ENCODE data around the gene IGF2BP2. TPM values are rescaled to one million over a fixed set of nuclear protein-coding genes. Genes with fewer than 3 reads are reported as not detected.
A peak's percentile ranks its signal among the peaks of the same experiment; 100 is the strongest.
"Not testable (repeated sequence)": the region's sequence is repeated elsewhere in the genome, so short reads cannot be mapped to it uniquely, and the experiment has no call there.

The IGF2BP2 gene
- total and polyA plus RNA-seq, 5 experiments from 2014 or later, result 0.49 TPM; not detected in 4

- Mint-ChIP-seq H3K27ac (no peak overlapping the region), H3K9me3 (no peaks in the 10 kb centered on the region), H3K4me3 (no peak overlapping the region), H3K27me3 (peaks cover 0 to 4% (median 0%) of the 10 kb centered on the region in 5 donors), H3K4me1 (no peaks in the 10 kb centered on the region), H3K36me3 (no peaks in the 10 kb centered on the region)
- no peak for ATAC-seq
- no peak for DNase-seq
- POLR2A ChIA-PET, result no interaction called here
Measured at GRCh38 chr3:185653949-185654757, 170.7 kb downstream of the IGF2BP2 start.

- Mint-ChIP-seq H3K27me3 (peaks cover 0 to 19% (median 7%) of the 10 kb centered on the region in 5 donors), H3K36me3 (no peaks in the 10 kb centered on the region), H3K9me3 (no peaks in the 10 kb centered on the region), H3K4me1 (no peaks in the 10 kb centered on the region), H3K4me3 (no peak overlapping the region), H3K27ac (no peak overlapping the region)
- no peak for DNase-seq
- POLR2A ChIA-PET, result no interaction called here
- ATAC-seq, result no peak
Measured at GRCh38 chr3:185651971-185652370, 172.9 kb downstream of the IGF2BP2 start.

- Mint-ChIP-seq H3K4me3 (no peak overlapping the region), H3K9me3 (no peaks in the 10 kb centered on the region), H3K27me3 (peaks cover 2 to 40% (median 18%) of the 10 kb centered on the region in 5 donors), H3K27ac (no peak overlapping the region), H3K36me3 (no peaks in the 10 kb centered on the region), H3K4me1 (peaks cover 0 to 2% (median 0%) of the 10 kb centered on the region in 4 donors)
- POLR2A ChIA-PET, result no interaction called here
- DNase-seq (no peak), ATAC-seq (no peak)
Measured at GRCh38 chr3:185649414-185649813, 175.4 kb downstream of the IGF2BP2 start.

GRCh38 chr3:185648396-185648795 is 176.4 kb downstream of the IGF2BP2 start:
- Mint-ChIP-seq H3K4me3 (no peak overlapping the region), H3K27me3 (peaks cover 2 to 40% (median 18%) of the 10 kb centered on the region in 5 donors), H3K27ac (no peak overlapping the region), H3K36me3 (no peaks in the 10 kb centered on the region), H3K9me3 (no peaks in the 10 kb centered on the region), H3K4me1 (peaks cover 0 to 2% (median 0%) of the 10 kb centered on the region in 4 donors)
- ATAC-seq (no peak), DNase-seq (no peak)
- POLR2A ChIA-PET, result no interaction called here

GRCh38 chr3:185647880-185648210 is 177.0 kb downstream of the IGF2BP2 start:
- DNase-seq, result no peak
- Mint-ChIP-seq H3K27me3 (peaks cover 2 to 40% (median 20%) of the 10 kb centered on the region in 5 donors), H3K27ac (peak overlapping the region in 1 of 10 donors; percentile 53), H3K36me3 (no peaks in the 10 kb centered on the region), H3K4me1 (peaks cover 0 to 2% (median 0%) of the 10 kb centered on the region in 4 donors), H3K4me3 (no peak overlapping the region), H3K9me3 (no peaks in the 10 kb centered on the region)
- no peak for ATAC-seq
- POLR2A ChIA-PET, result interaction anchor here (0.6 kb wide), 1 partner anchor 34 kb away, joined by 4 read pairs; no protein-coding TSS in a partner anchor

- H3K4me1 Mint-ChIP-seq, result peaks cover 0 to 2% (median 0%) of the 10 kb centered on the region in 4 donors
- POLR2A ChIA-PET, result interaction anchor here (0.6 kb wide), 1 partner anchor 33 kb away, joined by 4 read pairs; no protein-coding TSS in a partner anchor
- peaks cover 2 to 40% (median 20%) of the 10 kb centered on the region in 5 donors for H3K27me3 Mint-ChIP-seq
- ATAC-seq, result no peak
- no peaks in the 10 kb centered on the region for H3K9me3 Mint-ChIP-seq
- no peaks in the 10 kb centered on the region for H3K36me3 Mint-ChIP-seq
- peak overlapping the region in 1 of 10 donors; percentile 53 for H3K27ac Mint-ChIP-seq
- H3K4me3 Mint-ChIP-seq, result no peak overlapping the region
- peak in 1 of 10 donors; percentile 60 for DNase-seq
Measured at GRCh38 chr3:185647134-185647879, 177.5 kb downstream of the IGF2BP2 start.

GRCh38 chr3:185646382-185647133 is 178.3 kb downstream of the IGF2BP2 start:
- no peak overlapping the region for H3K27ac Mint-ChIP-seq
- POLR2A ChIA-PET, result no interaction called here
- peak overlapping the region in 1 of 10 donors; percentile 21 for H3K4me3 Mint-ChIP-seq
- DNase-seq (no peak), ATAC-seq (no peak)
- H3K4me1 Mint-ChIP-seq, result peaks cover 0 to 2% (median 0%) of the 10 kb centered on the region in 4 donors
- H3K27me3 Mint-ChIP-seq, result peaks cover 6 to 40% (median 21%) of the 10 kb centered on the region in 5 donors
- H3K9me3 Mint-ChIP-seq, result no peaks in the 10 kb centered on the region
- no peaks in the 10 kb centered on the region for H3K36me3 Mint-ChIP-seq

GRCh38 chr3:185645596-185646381 is 179.1 kb downstream of the IGF2BP2 start:
- no peak overlapping the region for H3K27ac Mint-ChIP-seq
- no peaks in the 10 kb centered on the region for H3K36me3 Mint-ChIP-seq
- no peak for ATAC-seq
- H3K27me3 Mint-ChIP-seq, result peaks cover 6 to 40% (median 21%) of the 10 kb centered on the region in 5 donors
- POLR2A ChIA-PET, result no interaction called here
- no peak for DNase-seq
- H3K4me3 Mint-ChIP-seq, result no peak overlapping the region
- no peaks in the 10 kb centered on the region for H3K9me3 Mint-ChIP-seq
- peaks cover 0 to 2% (median 0%) of the 10 kb centered on the region in 4 donors for H3K4me1 Mint-ChIP-seq

- H3K27me3 Mint-ChIP-seq, result peaks cover 6 to 40% (median 21%) of the 10 kb centered on the region in 5 donors
- H3K27ac Mint-ChIP-seq, H3K4me1 Mint-ChIP-seq, ATAC-seq, H3K9me3 Mint-ChIP-seq, H3K36me3 Mint-ChIP-seq, POLR2A ChIA-PET, H3K4me3 Mint-ChIP-seq, DNase-seq: not testable (repeated sequence)
Measured at GRCh38 chr3:185645191-185645590, 179.7 kb downstream of the IGF2BP2 start.

- Mint-ChIP-seq H3K4me3 (no peak overlapping the region), H3K27me3 (peaks cover 0 to 4% (median 4%) of the 10 kb centered on the region in 5 donors), H3K9me3 (no peaks in the 10 kb centered on the region), H3K4me1 (no peaks in the 10 kb centered on the region), H3K27ac (no peak overlapping the region), H3K36me3 (no peaks in the 10 kb centered on the region)
- DNase-seq (no peak), ATAC-seq (no peak)
- POLR2A ChIA-PET, result no interaction called here
Measured at GRCh38 chr3:185640308-185640707, 184.5 kb downstream of the IGF2BP2 start.

GRCh38 chr3:185639632-185640206 is 185.1 kb downstream of the IGF2BP2 start:
- ATAC-seq (no peak), DNase-seq (no peak)
- Mint-ChIP-seq H3K4me3 (no peak overlapping the region), H3K27me3 (peaks cover 0 to 4% (median 3%) of the 10 kb centered on the region in 5 donors), H3K36me3 (no peaks in the 10 kb centered on the region), H3K4me1 (no peaks in the 10 kb centered on the region), H3K9me3 (no peaks in the 10 kb centered on the region), H3K27ac (no peak overlapping the region)
- POLR2A ChIA-PET, result no interaction called here

GRCh38 chr3:185638651-185639050 is 186.2 kb downstream of the IGF2BP2 start:
- H3K4me1 Mint-ChIP-seq, H3K9me3 Mint-ChIP-seq, POLR2A ChIA-PET: not testable (repeated sequence)

More at GRCh38 chr3:185638651-185639050, 186.2 kb downstream of the IGF2BP2 start:
- H3K27ac Mint-ChIP-seq, ATAC-seq, DNase-seq, H3K27me3 Mint-ChIP-seq, H3K4me3 Mint-ChIP-seq, H3K36me3 Mint-ChIP-seq: not testable (repeated sequence)
